ENCODE measurements around the gene IPO5.
"Not testable (repeated sequence)": the region's sequence is repeated elsewhere in the genome, so short reads cannot be mapped to it uniquely, and the experiment has no call there.

DNA sequence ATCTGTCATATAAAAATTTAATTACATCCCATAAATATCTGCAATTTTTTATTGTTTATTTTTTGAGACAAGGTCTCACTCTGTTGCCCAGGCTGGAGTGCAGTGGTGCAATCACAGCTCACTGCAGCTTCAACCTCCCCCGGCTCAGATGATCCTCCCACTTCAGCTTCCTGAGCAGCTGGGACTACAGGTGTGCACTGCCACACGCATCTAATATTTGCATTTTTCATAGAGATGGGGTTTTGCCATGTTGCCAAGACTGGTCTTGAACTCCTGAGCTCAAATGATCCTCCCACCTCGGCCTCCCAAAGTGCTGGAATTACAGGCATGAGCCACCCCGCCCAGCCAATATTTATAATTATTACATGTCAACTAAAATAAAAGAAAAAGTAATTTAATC, 644 bp upstream of the IPO5 start:
- TF ChIP-seq, protein P1, sequence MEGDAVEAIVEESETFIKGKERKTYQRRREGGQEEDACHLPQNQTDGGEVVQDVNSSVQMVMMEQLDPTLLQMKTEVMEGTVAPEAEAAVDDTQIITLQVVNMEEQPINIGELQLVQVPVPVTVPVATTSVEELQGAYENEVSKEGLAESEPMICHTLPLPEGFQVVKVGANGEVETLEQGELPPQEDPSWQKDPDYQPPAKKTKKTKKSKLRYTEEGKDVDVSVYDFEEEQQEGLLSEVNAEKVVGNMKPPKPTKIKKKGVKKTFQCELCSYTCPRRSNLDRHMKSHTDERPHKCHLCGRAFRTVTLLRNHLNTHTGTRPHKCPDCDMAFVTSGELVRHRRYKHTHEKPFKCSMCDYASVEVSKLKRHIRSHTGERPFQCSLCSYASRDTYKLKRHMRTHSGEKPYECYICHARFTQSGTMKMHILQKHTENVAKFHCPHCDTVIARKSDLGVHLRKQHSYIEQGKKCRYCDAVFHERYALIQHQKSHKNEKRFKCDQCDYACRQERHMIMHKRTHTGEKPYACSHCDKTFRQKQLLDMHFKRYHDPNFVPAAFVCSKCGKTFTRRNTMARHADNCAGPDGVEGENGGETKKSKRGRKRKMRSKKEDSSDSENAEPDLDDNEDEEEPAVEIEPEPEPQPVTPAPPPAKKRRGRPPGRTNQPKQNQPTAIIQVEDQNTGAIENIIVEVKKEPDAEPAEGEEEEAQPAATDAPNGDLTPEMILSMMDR (conservative IDR thresholded peaks at IDR 0.05): not testable (repeated sequence)
- not testable (repeated sequence) for TF ChIP-seq EZH2 (IDR thresholded peaks at IDR 0.05; ENCODE audit: low read depth)
